ENCODE data around the gene CCDC71. TPM values are rescaled to one million over a fixed set of nuclear protein-coding genes. Genes with fewer than 3 reads are reported as not detected.

CCDC71 gene
- total and polyA plus RNA-seq, 9 of the 15 experiments (the other 6 are each of a cell fraction or from before 2014, with no cell fraction given): 0.13 to 19.3 (median 14.3) TPM

- peak; percentile 31 to 63; a peak in 1 of 4 replicates for TF ChIP-seq MNT (conservative IDR thresholded peaks at IDR 0.05)
- TF ChIP-seq MBD2 (IDR thresholded peaks at IDR 0.05; ENCODE audit: borderline replicate concordance, low read depth): 0 out of 2 replicates have a peak, but pooled peaks have one; percentile 15
- TF ChIP-seq TEAD1 (CRISPR knock-in tag; IDR thresholded peaks at IDR 0.05): peak in 1 of 2 experiments; percentile 68; a peak in 2 of 4 replicates
- TF ChIP-seq EHMT2 (IDR thresholded peaks at IDR 0.05): peak; percentile 96
- TF ChIP-seq CBX8 (IDR thresholded peaks at IDR 0.05; ENCODE audit: borderline replicate concordance, extremely low read depth, low read depth, low read length, poor library complexity, severe bottlenecking): no peak
- TF ChIP-seq ZNF324 (CRISPR knock-in tag; IDR thresholded peaks at IDR 0.05): no peak
- peak; percentile 81; the same call in 1 of the 2 replicates for TF ChIP-seq ELF2 (CRISPR knock-in tag; IDR thresholded peaks at IDR 0.05)
- TF ChIP-seq ATF1 (CRISPR knock-in tag; IDR thresholded peaks at IDR 0.05): no peak
- TF ChIP-seq ATF1 (tag; IDR thresholded peaks at IDR 0.05): peak; percentile 37; the same call in 1 of the 2 replicates
- TF ChIP-seq CBX1 (IDR thresholded peaks at IDR 0.05; ENCODE audit: low read depth): peak; percentile 73
- peak; percentile 83 to 98 (median 96) for TF ChIP-seq YY1 (IDR thresholded peaks at IDR 0.05; ENCODE audit: borderline replicate concordance in 1 of 3, control insufficient read depth in 1 of 3, extremely low read depth in 1 of 3, insufficient read depth in 3 of 3, insufficient read length in 1 of 3, insufficient replicate concordance in 2 of 3, low read depth in 1 of 3, low read length in 2 of 3)
- TF ChIP-seq SPI1 (IDR thresholded peaks at IDR 0.05; ENCODE audit: borderline replicate concordance, low read depth, low read length): peak; percentile 48; the same call in 1 of the 2 replicates
- TF ChIP-seq GTF2E2 (tag; IDR thresholded peaks at IDR 0.05): 0 out of 2 replicates have a peak, but pooled peaks have one; percentile 61
- TF ChIP-seq ARID3B (CRISPR knock-in tag; IDR thresholded peaks at IDR 0.05; ENCODE audit: borderline replicate concordance): no peak
- TF ChIP-seq E2F8 (IDR thresholded peaks at IDR 0.05; ENCODE audit: low read depth, partially characterized antibody): peak; percentile 78
- TF ChIP-seq RCOR1 (IDR thresholded peaks at IDR 0.05; ENCODE audit: borderline replicate concordance in 1 of 2, low read depth in 2 of 2, low read length in 2 of 2): peak in 1 of 2 experiments; percentile 40; a peak in 1 of 4 replicates
- TF ChIP-seq ELF1 (tag; IDR thresholded peaks at IDR 0.05): peak; percentile 90
- TF ChIP-seq EP400 (IDR thresholded peaks at IDR 0.05): peak; percentile 41; the same call in 1 of the 2 replicates
- peak; percentile 57; the same call in 1 of the 2 replicates for TF ChIP-seq ZNF766 (CRISPR knock-in tag; conservative IDR thresholded peaks at IDR 0.05)
- TF ChIP-seq PHF20 (IDR thresholded peaks at IDR 0.05; ENCODE audit: partially characterized antibody): peak; percentile 94
These were observed at the start of gene CCDC71 (continued) for GRCh38 chr3:49165771-49166751.
